Myometrial cell (primary cell): ENCODE measurements around the gene DGCR6. TPM values are rescaled to one million over a fixed set of nuclear protein-coding genes. Genes with fewer than 3 reads are reported as not detected.

Source experiments
- total RNA-seq: library from RNA; depleted of rRNA; stranded (reverse); fragments of >200 nt; gene quantifications from 2 replicates; pipeline ENCODE4 v1.2.3, GENCODE V29; 2015

DGCR6 gene
- 9.0 TPM in 1 of 2 replicates, not detected in the other for total RNA-seq

GRCh38 chr22:18905540-18906409, at the start of gene DGCR6:
DGCR6 (plus strand) TSS chr22:18906320; CDS start chr22:18906375, 55 bp downstream.

GRCh38 chr22:18935889-18936529, 29.9 kb downstream of the DGCR6 start, which contains the start of gene PRODH:
PRODH (minus strand) TSS chr22:18936293; CDS start chr22:18936287, 6 bp downstream.

Other genes with a start within 250 kb of the DGCR6 start
- not detected in 2 replicates for gene PRODH, start 30.0 kb downstream of the DGCR6 start, total RNA-seq
- gene DGCR2, start 216.1 kb downstream of the DGCR6 start, total RNA-seq = 65.9 and 87.9 TPM in 2 replicates
- not detected in 2 replicates for gene TSSK2, start 225.0 kb downstream of the DGCR6 start, total RNA-seq
- 15.6 and 17.7 TPM in 2 replicates for gene ESS2, start 238.3 kb downstream of the DGCR6 start, total RNA-seq
- gene GSC2, start 244.0 kb downstream of the DGCR6 start, total RNA-seq = not detected in 2 replicates